Testis (tissue), 3 donors: ENCODE data around the gene GOLT1A. TPM values are rescaled to one million over a fixed set of nuclear protein-coding genes. Genes with fewer than 3 reads are reported as not detected.

Experiments used
- DNase-seq: peaks from one replicate; pipeline ENCODE4 v3.0.0-alpha.2; 2019
- H3K27ac ChIP-seq, 2 donors: fragments of 200-600 bp; sonication (generic); one replicate each; pipeline ENCODE4 v1.5.1; 2019
- H3K27me3 ChIP-seq: fragments of 200-600 bp; sonication (generic); one replicate; pipeline ENCODE4 v1.5.1; 2019
- H3K36me3 ChIP-seq: fragments of 200-600 bp; sonication (generic); one replicate; pipeline ENCODE4 v1.5.1; 2017; ENCODE audit warnings: low read depth; ENCODE audit errors: missing control alignments
- H3K4me1 ChIP-seq: fragments of 200-600 bp; sonication (generic); one replicate; pipeline ENCODE4 v1.5.1; 2019
- H3K4me3 ChIP-seq, 2 donors: fragments of 200-600 bp; sonication (generic); one replicate each; pipeline ENCODE4 v1.5.1; 2017 to 2019
- H3K9me3 ChIP-seq: fragments of 200-600 bp; sonication (generic); one replicate; pipeline ENCODE4 v1.5.1; 2017
- CTCF ChIP-seq, 3 experiments: fragments of 450-650 bp in 2 of 3; fragments of 200-600 bp in 1 of 3; sonication (generic) in 1 of 3; IDR thresholded peaks; one replicate each; pipeline ENCODE4 v1.5.1; 2016 to 2019; ENCODE audit warnings: antibody characterized with exemption in 3 of 3, mild to moderate bottlenecking in 2 of 3, moderate library complexity in 1 of 3
- POLR2A ChIP-seq: fragments of 450-650 bp; IDR thresholded peaks from one replicate; pipeline ENCODE4 v1.6.1; 2017; ENCODE audit warnings: antibody characterized with exemption, mild to moderate bottlenecking, moderate library complexity
- WGBS, 2 donors: methylation state at CpG; one replicate each; pipeline ENCODE4 v1.1.5; 2018; 5-methylcytosine and 5-hydroxymethylcytosine counted together
- intact Hi-C: fragments of 100-400 bp; cut with DNase I; formaldehyde crosslinking; loops from one replicate; pipeline ENCODE4 v1.15.1; 2023; ENCODE audit warnings: low total_unique reads
- polyA plus RNA-seq: library from polyadenylated mRNA; stranded (reverse); fragments of 350-450 nt; fragmentation: Illumina TruSeq; extraction: RNeasy Lipid Tissue Mini Kit (QIAGEN cat#74804); gene quantifications from one replicate; pipeline ENCODE4 v1.2.3, GENCODE V29; 2014; ENCODE audit warnings: low read depth, low replicate concordance; ENCODE audit not compliant: insufficient read depth
- total RNA-seq, 2 donors: library from RNA; depleted of rRNA; stranded (reverse); fragments of >200 nt; gene quantifications; one replicate each; pipeline ENCODE4 v1.2.3, GENCODE V29; 2016

Gene GOLT1A
- total and polyA plus RNA-seq, 3 donors from 2014 or later, result 1.5 to 6.8 (median 2.2) TPM

GRCh38 chr1:204225841-204226735 lies 12.3 kb upstream of the GOLT1A start:
- no peak for DNase-seq
- WGBS, 2 donors, result 92 to 93% methylated on average over 15 to 16 of the region's 16 CpGs

DNA sequence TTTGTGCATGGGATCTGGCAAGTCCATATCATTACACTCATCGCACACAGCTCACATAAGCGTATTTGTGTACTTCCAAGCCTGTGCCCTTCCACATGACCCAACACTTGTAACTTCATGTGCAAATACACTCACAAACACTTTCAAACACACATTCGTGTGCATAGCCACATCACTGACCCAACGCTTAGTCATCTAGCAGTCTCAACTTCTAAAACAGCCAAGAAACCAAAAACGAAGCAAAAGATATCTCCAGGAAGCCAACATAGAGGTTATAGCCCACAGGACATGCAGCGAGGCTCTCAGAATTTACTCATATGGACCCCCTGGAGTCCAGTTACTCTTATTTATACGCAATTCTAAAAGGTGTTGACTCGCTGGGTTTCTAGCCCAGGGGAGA lies 10.9 kb upstream of the GOLT1A start:
- 91 to 93% methylated on average over 8 of the region's 8 CpGs for WGBS, 2 donors
- intact Hi-C loops, result no loop called here
- TF ChIP-seq CTCF (IDR thresholded peaks at IDR 0.05), result no peak
- Histone ChIP-seq H3K36me3 (no peaks in the 10 kb centered on the region), H3K4me1 (no peaks in the 10 kb centered on the region), H3K4me3 (no peak overlapping the region), H3K9me3 (no peaks in the 10 kb centered on the region), H3K27ac (no peak overlapping the region), H3K27me3 (no peaks in the 10 kb centered on the region)
- no peak for DNase-seq

More at GRCh38 chr1:204225841-204226735, 12.3 kb upstream of the GOLT1A start:
- H3K4me3 ChIP-seq, result no peak overlapping the region
- H3K4me1 ChIP-seq, result no peaks in the 10 kb centered on the region
- intact Hi-C loops, result no loop called here
- TF ChIP-seq POLR2A (no peak), CTCF (IDR thresholded peaks at IDR 0.05) (no peak)
- H3K27ac ChIP-seq, result no peak overlapping the region
- H3K36me3 ChIP-seq, result no peaks in the 10 kb centered on the region
- no peaks in the 10 kb centered on the region for H3K9me3 ChIP-seq
- H3K27me3 ChIP-seq, result no peaks in the 10 kb centered on the region

- Histone ChIP-seq H3K27ac (no peak overlapping the region), H3K9me3 (no peaks in the 10 kb centered on the region), H3K4me1 (no peaks in the 10 kb centered on the region), H3K4me3 (no peak overlapping the region), H3K27me3 (no peaks in the 10 kb centered on the region), H3K36me3 (no peaks in the 10 kb centered on the region)
- TF ChIP-seq POLR2A, result no peak
- TF ChIP-seq CTCF (IDR thresholded peaks at IDR 0.05), result no peak
- intact Hi-C loops, result no loop called here
- 90 to 93% methylated on average over 15 to 17 of the region's 17 CpGs for WGBS, 2 donors
- no peak for DNase-seq
Observed at GRCh38 chr1:204223129-204223860, 9.5 kb upstream of the GOLT1A start.

GRCh38 chr1:204222764-204223055 lies 8.9 kb upstream of the GOLT1A start:
- Histone ChIP-seq H3K36me3 (no peaks in the 10 kb centered on the region), H3K27ac (no peak overlapping the region), H3K4me1 (no peaks in the 10 kb centered on the region), H3K4me3 (no peak overlapping the region), H3K27me3 (no peaks in the 10 kb centered on the region), H3K9me3 (no peaks in the 10 kb centered on the region)
- 47 to 58% methylated on average over 3 of the region's 3 CpGs for WGBS, 2 donors
- no peak for TF ChIP-seq CTCF (IDR thresholded peaks at IDR 0.05)
- intact Hi-C loops, result no loop called here
- DNase-seq, result no peak
